Frontal cortex (tissue), 4 donors: ENCODE results near the gene PAFAH2. TPM values are rescaled to one million over a fixed set of nuclear protein-coding genes. Genes with fewer than 3 reads are reported as not detected.

ENCODE experiments used
- DNase-seq, 2 donors: peaks; one replicate each; pipeline ENCODE4 v3.0.0; 2012; ENCODE audit warnings: low spot score in 2 of 2
- FAIRE-seq: peaks from 2 replicates; lab custom pipeline; 2012; peaks lifted over from hg19 to GRCh38; lab: Jason Lieb, UNC
- total RNA-seq: library from RNA; depleted of rRNA; stranded (reverse); fragments of >200 nt; gene quantifications from one replicate; pipeline ENCODE4 v1.2.3, GENCODE V29; 2014
- donor health status: control.
- donor health status: control.
- donor health status: control.

The PAFAH2 gene
- total RNA-seq, result 2.4 TPM

DNA sequence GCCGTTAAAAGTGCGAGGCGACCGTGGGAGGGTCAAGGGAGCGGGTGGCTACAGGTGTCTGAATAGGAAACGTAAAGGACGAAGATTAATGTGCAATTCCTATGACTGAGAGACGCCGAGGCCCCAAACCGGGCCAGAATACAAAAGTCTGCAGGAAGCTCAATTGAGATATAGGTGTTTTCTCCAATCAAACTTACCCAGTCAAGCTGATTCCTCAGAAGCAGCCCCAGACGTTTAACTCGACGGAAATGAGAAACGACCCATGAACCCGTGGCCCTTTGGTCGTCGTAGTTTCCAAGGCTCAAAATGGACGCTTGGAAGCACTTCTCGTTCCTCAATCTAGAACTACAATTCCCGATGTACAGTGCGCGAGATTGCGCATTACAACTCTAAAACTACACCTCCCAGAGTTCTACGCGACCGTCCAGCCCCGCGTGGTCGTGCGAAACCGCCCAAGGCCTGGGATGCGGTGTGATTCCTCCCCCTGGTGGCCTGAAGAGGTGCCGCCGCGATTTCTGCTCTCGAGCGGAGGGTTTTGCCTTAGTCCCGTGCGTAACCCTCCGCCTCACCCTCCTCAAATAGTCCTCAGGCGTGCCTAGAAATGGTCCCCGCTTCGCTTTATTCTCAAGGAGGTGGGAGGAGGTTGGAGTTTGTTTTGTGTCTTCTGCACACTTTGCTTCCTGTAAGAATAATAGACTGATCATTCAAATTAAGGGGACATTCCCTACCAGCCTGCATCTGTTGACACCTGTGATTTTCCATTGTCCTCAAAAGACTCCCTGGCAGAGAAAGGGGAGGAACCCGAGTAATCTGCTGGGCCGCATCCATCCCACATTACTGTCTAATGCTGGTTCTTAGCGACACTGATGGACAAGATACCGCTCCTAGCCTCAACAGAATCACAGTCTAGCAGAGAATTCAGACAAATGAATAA lies at the start of gene PAFAH2:
PAFAH2 (minus strand) TSS at position 236 of the 934 bp plus-strand sequence. CDS start 7,247 bp downstream, outside the sequence.
- DNase-seq (peak; percentile 83 to 91), FAIRE-seq (peak; percentile 95)

DNA sequence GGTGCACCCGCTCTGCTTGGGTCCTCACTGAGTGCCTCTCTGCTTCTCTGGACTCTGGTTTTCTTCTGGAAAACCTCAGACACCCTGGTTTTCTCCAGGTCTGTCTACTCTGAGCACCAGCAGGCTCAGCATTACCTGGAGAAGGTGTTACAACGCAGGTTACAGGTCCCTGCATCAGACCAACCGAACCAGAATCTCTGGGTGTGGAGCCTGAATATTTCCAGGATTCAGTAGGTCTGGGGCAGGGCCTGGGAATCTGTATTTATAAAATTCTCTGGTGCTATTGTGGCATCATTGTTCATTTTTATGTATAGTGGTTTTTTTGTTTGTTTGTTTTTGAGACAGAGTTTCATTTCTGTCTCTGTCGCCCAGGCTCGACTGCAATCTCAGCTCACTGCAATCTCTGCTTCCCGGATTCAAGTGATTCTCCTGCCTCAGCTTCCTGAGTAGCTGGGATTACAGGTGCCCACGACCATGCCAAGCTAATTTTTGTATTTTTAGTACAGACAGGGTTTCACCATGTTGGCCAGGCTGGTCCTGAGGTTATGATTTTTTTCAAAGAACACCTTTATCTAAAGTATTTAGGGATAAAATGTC lies 49.5 kb upstream of the PAFAH2 start:
- FAIRE-seq (no peak), DNase-seq (no peak)

DNA sequence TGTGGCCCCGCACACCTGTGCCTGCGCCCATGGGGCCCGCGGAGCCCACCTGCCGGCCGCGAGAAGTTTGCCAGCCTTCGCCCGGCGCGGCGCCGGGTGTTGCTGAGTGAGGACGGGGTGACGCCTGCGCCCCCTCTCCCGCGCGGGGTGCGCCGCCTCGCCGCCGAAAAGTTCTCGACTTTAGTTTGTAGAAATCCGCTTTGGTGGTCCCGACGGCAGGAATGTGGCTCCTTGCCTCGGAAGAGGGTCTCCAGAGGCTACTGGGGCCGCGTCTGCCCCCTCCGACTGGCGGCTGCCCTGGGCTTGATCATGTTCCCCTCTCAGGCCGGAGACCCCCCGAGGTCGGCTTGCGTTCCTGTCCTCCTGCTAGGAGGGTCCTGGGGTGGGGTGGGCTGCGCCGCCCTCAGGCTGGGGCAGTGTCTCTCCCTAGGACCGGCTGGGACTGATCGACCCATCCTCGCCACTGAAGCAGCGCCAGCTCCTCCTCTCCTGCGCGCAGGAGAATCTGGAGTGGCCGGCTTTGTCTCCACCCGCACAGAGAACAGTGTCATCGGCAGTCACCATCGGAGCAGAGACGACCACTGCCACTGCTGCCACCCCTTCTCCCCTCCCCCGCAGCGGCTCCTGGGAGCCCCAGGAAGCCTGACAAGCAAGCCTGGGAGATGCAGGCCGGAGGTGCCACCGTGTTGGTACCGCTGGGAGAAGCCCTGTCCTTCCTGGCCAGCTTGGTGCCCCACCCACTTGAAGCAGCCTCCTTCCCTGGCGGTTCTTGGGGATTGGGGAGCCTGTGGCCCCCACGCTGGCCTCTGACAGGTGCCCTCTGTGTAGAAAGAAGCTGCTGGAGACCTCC lies 48.6 kb upstream of the PAFAH2 start:
- FAIRE-seq (no peak), DNase-seq (no peak)

DNA sequence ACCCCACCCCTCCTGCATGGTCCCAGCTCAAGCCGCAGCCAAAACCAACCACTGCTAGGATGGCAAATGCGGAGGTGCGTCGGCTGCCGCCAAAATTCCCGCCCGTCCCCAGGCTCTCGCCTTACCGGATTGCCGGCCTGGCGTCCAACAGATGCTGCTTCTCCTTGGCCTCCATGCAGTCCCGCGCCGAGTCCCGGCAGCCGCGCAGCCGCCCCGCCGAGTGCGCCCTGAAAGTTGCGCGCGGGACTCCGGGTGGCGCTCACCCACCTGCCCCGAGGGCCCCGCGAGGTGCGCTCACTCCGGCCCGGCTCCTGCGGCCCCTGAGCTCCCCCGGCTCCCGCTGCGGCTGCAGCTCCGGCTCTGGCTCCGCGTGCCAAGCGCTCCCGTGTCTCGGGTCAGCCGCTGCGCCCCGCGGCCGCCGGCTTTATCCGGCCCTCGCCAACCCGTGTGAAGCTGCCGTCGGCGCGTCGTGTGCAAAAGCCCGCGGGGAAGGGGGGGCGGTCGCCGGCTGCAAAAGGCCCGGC lies 47.9 kb upstream of the PAFAH2 start, which contains the start of gene SLC30A2:
SLC30A2 (minus strand) TSS at position 397 of the 524 bp plus-strand sequence; CDS start at position 175, 222 bp downstream.
- FAIRE-seq, result no peak
- no peak for DNase-seq

DNA sequence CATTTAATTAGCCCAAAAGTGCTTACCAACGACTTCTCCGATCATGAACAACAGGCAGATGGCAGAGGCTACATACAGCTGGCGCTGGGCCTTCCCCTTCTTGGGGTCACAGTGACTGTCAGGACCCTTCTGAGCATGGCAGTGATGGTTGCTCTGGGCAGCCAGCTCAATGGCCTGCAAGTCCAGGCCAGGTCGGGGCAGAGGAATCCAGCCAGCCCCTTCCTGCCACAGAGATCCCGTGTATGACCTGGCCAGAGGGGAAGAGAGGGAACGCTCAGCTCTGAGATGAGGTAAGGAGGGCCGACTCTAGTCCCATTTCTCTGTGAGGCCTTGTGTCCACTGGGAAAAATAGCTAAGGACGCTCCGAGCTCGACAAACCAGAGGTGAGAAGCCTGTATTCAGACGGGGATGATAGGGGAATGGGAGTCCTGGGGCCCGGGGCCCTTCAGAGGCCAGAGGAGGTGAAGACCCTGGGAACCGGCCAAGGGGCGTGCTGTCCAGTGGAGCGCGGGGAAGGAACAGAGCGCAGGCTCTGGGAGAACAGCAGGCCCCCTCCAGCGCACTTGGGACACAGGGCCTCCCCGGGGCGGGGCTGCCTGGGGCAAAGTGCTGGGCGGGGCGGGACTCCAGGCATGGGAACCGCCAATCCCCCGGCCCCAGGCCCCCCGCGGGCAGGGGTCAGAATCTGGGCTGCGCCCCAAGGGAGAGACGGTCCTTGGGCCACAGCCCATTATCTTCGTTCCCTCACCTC lies 47.3 kb upstream of the PAFAH2 start:
- DNase-seq (no peak), FAIRE-seq (no peak)

DNA sequence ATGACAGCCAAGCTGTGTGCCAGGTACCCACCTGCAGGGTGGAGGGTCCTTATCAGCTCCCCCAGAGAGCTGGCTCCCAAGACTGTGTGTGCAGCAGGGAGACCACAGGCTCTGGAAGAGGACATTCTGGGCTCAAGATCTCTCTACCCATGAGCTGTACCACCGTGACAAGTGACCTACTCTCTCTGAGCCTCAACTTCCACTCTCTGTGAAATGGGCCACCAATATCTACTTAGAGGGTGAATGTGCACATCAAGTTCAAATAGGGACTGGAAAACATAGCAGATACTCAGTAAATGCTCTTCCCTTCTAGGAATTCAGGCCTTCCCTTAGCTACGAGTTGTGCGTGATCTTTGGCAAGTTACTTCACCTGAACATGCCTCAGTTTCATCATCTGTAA lies 46.6 kb upstream of the PAFAH2 start:
- no peak for DNase-seq
- no peak for FAIRE-seq

DNA sequence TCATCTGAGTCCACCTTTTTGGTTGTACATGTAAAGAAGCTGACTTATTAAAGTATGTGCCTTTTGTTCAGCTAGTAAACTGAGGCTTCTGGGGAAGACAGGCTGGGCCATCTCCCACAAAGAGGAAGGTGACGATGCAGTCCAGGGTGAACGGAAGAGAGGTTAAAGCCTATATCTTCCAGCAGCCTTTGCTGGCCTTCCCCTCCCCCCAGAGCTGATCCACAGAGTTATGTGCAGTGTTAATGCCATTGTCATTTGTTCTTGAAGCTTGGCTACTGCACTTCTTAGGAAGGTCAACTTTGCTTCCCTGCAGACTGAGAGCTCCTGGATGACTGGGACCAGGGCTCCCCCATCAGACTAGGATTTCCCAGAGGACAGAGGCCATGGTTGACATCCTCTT lies 45.9 kb upstream of the PAFAH2 start:
- no peak for FAIRE-seq
- no peak for DNase-seq

DNA sequence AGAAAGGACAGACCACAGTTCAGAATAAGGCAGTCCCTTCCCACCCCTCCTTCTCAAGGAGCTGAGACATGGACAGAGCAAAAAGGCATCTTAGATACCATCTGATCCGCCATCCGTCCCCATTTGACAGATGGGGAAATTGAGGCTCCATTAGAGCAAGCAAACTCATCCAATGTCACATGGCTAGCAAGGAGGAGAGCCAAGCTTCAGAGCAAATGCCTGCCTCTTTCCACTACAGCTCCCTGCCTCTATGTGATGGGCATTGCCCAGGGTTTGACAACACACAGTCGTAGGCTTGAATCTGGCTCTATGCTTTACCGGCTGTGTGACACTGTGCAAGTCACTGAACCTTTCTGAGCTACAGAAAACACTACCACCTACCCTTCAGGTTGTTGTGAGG lies 44.1 kb upstream of the PAFAH2 start:
- DNase-seq, result no peak
- FAIRE-seq, result no peak

DNA sequence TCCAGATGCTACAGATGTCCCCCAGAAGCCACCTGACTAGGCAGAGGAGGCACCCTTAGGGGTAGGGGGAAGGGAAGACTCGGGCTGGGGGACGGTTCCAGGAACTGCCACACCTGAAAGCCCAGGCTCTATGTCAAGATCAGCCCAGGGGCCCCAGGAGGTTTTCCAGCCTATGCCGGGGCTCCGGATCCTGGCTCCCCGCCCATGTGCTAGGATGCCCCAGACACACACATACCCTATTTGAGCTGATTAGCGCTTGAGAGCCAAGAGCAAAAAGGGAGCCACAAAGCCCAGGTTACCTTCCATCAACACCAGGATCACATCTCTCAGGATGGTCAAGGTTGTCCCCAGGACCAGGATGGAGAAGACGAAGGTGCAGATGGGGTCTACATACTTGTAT lies 43.5 kb upstream of the PAFAH2 start:
- no peak for DNase-seq
- FAIRE-seq, result no peak

DNA sequence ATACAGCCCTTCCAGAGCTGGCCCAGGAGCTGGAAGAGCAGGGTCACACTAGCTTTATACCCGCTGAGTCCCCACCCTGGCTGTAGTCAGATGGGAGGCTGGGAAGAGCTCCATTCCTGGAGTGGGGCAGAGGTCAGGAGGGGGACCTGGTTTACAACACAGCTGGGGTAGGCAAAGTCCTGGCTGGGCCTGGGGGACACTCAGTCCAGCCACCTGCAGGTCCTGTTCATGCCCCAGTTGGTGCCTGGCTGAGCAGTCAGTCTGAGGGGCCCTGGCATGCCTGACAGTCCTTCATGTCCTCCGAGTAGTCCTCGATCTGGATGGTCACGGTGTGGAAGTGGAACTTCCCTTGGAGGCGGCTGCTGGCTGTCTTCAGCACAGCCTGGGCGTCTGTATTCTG lies 41.0 kb upstream of the PAFAH2 start:
- FAIRE-seq (no peak), DNase-seq (no peak)

DNA sequence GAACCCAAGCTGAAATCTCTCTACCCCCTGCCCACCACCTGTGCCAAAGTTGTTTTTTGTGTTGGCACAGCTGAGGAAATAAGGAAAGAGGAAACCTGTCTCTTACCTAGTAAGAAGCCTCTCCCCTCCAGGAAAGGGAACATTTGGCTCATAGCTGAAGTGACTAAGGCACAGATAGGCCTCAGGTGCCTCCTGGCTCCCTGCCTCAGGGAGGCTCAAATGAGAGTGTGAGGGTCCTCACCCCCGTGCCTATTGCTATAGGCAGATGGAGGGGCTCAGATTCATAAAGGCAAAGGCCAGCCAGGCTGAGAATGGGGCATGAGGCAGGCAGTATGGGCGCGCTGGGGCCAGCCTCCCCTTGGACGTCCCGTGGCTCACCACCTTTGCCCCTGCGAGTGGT lies 40.6 kb upstream of the PAFAH2 start:
- FAIRE-seq (no peak), DNase-seq (no peak)

DNA sequence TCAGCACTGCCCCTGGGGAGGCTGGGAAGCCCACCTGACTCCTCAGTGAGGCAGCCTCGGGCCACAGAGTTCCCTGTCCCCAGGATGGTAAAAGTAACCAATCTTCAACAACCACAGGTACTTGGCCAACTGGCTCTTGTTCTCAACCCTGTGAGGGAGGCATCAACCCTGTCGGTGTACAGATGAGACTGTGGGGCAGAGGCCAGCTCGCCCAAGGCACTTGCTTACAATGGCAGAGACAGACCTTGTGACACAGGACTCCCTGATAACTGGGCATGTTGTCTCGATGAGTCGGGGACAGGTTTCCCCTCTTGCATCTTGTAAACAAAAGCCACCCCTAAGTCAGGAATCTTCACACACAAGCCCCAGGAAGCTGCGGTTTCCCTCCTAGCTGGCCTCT lies 40.0 kb upstream of the PAFAH2 start:
- no peak for FAIRE-seq
- DNase-seq, result no peak

DNA sequence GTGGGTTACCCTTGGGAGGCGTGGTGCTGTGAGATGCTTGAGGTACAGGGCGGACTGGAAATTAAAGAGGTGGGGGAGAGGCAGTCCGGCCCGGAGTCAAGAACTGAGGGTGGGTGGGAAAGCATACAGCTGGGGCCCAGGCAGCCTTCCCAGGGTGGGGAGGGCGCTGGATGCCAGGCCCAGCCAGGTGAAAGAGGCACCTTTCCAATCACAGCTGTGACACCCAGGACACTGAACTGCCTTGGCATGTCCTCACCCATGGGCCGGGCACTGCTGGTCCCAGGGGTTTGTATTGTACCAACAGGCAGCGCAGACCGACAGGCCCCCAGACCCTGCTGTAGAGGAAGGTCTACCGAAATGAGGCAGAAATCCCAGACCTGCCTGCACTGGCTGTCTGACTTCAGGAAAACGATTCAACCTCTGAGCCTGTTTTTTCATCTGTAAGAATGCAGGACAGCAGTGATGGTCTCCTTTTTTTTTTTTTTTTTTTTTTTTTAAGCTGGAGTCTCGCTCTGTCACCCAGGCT lies 39.0 kb upstream of the PAFAH2 start:
- DNase-seq (no peak), FAIRE-seq (no peak)

DNA sequence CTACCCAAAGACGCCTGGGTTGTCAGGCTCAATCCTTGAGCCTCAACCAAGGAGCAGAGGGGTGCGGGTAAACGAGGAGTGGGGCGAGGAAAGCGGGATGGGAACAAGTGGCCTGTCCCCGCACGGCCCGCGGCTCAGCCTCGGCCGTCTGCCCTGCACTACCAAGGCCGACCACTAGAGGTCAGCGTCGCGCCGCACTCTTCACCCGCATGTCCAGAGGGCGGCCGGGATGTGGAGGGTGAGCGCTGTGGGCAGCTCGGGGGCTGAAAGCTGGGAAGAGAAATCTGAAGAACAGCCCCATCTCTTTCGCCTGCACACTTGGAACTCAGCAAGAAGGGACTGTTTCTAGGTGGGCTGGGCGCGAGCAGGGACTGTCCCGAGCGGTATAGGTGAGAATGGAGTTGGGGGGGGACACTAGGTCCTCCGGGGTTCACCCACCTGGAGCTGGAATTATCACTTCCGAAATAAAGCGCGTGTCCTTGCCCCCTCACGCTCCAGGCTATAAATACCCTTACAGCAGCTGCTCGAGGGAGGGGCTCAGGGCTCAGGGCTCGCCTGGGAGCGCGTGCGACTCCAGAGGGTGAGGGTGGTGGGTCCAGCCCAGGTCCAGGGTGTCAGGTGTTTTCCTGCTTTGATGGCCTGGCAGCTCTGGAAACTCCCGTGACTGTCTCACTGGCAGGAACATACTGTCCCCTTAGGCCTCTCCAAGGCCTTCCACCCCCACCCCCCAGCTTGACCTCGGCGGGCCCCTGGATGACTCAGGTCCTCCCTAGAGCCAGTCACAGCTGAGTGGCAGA lies 38.3 kb upstream of the PAFAH2 start:
- DNase-seq (peak; percentile 87 to 93), FAIRE-seq (no peak)

DNA sequence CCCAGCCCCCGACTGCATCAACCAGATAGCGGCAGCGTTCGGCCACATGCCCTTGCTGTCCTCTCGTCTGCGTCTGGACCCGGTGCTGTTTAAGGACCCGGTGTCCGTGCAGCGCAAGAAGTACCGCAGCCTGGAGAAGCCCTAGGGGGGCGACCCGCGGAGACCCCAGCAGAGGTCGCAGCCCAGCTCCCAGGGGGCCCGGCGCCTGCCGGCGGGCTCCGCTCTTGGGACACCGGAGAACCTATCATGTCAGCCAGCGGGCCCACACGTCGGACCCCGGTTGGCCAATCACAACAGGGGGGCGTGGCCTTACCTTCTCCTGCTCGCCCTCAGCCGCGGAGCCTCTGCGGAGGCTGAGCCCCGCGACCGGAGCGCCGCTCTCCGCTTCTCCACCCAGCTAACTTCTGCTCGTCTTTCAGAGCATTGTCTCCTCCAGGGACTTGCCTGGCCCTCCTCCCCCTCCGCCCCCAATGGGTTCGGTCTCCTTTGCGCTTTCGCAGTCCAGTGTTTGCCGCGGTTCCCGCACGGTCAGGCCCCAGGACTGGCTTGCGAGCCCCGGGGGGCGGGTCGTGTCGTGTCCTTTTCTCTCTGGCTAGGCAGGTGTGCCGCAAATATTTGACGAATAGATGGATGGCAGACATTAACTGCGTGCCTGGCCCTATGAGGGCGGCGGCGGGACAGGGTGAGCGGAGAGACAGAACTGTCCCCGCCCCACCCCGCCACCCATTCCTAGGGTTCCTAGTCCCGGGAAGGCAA lies 37.5 kb upstream of the PAFAH2 start:
- DNase-seq (peak; percentile 89 to 98), FAIRE-seq (no peak)

DNA sequence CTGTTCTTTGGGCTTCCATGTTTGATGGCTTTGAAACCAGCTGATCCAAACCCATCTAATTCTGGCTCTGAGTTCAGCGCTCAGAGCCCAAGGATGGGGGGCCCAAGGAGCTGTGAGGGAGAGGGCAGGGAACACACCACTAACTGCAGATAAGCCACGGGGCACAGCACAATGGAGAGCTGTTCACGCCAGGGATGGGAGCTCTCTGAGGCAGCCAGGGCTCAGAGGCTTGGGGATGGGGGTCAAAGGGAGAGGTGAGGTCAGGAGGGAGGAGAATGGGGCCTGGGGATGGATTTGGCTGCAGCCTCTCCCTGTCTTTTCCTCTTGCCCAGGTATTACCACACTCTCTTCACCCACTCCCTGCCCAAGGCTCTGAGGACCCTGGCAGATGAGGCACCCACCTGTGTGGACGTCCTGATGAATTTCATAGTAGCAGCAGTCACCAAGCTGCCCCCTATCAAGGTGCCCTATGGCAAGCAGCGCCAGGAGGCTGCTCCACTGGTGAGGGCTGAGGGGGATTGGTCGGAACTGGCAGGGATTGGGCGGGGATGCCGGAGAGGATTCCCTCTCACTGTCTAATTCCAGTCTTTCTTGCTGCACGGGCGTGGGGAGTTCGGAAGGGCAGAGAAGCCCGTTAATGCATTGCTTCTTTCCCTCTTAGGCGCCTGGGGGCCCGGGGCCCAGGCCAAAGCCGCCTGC lies 36.8 kb upstream of the PAFAH2 start:
- FAIRE-seq (no peak), DNase-seq (no peak)
